ENCODE results near the gene RPS26.

DNA sequence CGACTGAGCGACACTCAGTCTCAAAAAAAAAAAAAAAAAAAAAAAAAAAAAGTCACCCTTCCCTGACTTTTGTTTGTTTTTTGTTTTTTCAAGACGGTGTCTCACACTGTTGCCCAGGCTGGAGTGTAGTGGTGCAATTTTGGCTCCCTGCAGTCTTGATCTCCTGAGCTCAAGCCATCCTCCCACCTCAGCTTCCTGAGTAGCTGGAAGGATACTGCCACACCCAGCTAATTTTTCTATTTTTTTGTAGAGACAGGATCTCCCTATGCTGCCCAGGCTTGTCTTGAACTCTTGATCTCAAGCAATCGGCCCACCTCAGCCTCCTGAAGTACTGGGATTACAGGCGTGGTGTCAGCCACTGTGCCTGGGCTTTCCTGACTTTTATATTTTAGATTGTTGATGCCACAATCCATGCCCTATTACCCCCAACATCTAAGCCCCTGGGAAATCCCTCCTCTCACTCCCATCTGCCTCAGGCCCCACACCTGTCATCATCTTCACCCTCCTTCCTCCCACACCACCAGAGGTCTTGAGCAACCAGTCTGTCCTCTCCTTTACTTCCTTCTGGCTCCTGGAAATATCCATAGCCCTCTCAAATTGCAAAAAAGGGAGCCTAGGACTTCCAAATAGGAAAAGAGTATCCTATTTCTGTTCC lies 13.1 kb upstream of the RPS26 start:
- no peak for TF ChIP-seq EZH2phosphoT487 (IDR thresholded peaks at IDR 0.05; ENCODE audit: borderline replicate concordance)
- TF ChIP-seq, protein P1, sequence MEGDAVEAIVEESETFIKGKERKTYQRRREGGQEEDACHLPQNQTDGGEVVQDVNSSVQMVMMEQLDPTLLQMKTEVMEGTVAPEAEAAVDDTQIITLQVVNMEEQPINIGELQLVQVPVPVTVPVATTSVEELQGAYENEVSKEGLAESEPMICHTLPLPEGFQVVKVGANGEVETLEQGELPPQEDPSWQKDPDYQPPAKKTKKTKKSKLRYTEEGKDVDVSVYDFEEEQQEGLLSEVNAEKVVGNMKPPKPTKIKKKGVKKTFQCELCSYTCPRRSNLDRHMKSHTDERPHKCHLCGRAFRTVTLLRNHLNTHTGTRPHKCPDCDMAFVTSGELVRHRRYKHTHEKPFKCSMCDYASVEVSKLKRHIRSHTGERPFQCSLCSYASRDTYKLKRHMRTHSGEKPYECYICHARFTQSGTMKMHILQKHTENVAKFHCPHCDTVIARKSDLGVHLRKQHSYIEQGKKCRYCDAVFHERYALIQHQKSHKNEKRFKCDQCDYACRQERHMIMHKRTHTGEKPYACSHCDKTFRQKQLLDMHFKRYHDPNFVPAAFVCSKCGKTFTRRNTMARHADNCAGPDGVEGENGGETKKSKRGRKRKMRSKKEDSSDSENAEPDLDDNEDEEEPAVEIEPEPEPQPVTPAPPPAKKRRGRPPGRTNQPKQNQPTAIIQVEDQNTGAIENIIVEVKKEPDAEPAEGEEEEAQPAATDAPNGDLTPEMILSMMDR (conservative IDR thresholded peaks at IDR 0.05; ENCODE audit: low read length), result no peak
